GM12891 (cell line): ENCODE data around the gene KRTAP10-11.

Source experiments
- POLR2A ChIP-seq: IDR thresholded peaks from 2 replicates; pipeline ENCODE4 v1.6.1; 2011; ENCODE audit warnings: low read depth, low read length, control low read depth
- POLR2AphosphoS5 ChIP-seq: IDR thresholded peaks from 2 replicates; pipeline ENCODE4 v1.6.1; 2011; ENCODE audit warnings: low read depth, low read length, control low read depth
- TAF1 ChIP-seq: IDR thresholded peaks from 2 replicates; pipeline ENCODE4 v1.6.1; 2011; ENCODE audit warnings: low read depth, low read length, control low read depth

GRCh38 chr21:44612029-44612486, 34.2 kb upstream of the KRTAP10-11 start, which contains the start of gene KRTAP10-8:
- TF ChIP-seq POLR2A (no peak), POLR2AphosphoS5 (no peak), TAF1 (no peak)
